Measurements from ENCODE around the gene ERC1. TPM values are rescaled to one million over a fixed set of nuclear protein-coding genes. Genes with fewer than 3 reads are reported as not detected.
"Not testable (repeated sequence)": the region's sequence is repeated elsewhere in the genome, so short reads cannot be mapped to it uniquely, and the experiment has no call there.

ERC1 gene
- total RNA-seq, 2 donors from 2014 or later = 18.9 to 72.9 TPM

- 92% methylated on average over 1 of the region's 1 CpG for WGBS
- Histone ChIP-seq H3K9me3 (no peaks in the 10 kb centered on the region), H3K27me3 (replicated peaks; ENCODE audit: insufficient read depth) (no peaks in the 10 kb centered on the region), H3K36me3 (no peaks in the 10 kb centered on the region), H3K27ac (no peak overlapping the region), H3K4me3 (no peak overlapping the region), H3K4me1 (replicated peaks) (no peaks in the 10 kb centered on the region)
- no peak for TF ChIP-seq POLR2AphosphoS5 (IDR thresholded peaks at IDR 0.05)
- TF ChIP-seq POLR2A (IDR thresholded peaks at IDR 0.05) = no peak
- TF ChIP-seq CTCF (IDR thresholded peaks at IDR 0.05) = no peak
- intact Hi-C loops (cut with DNase I) = no loop called here
- no peak for DNase-seq (ENCODE audit: low spot score)
Measured at GRCh38 chr12:997505-997904, 6.5 kb downstream of the ERC1 start.

- Histone ChIP-seq H3K9me3 (no peaks in the 10 kb centered on the region), H3K27me3 (replicated peaks; ENCODE audit: insufficient read depth) (no peaks in the 10 kb centered on the region), H3K4me1 (replicated peaks) (no peaks in the 10 kb centered on the region), H3K27ac (no peak overlapping the region), H3K36me3 (no peaks in the 10 kb centered on the region), H3K4me3 (no peak overlapping the region)
- 81% methylated on average over 6 of the region's 6 CpGs for WGBS
- no peak for DNase-seq (ENCODE audit: low spot score)
- TF ChIP-seq POLR2A (IDR thresholded peaks at IDR 0.05) (no peak), CTCF (IDR thresholded peaks at IDR 0.05) (no peak), POLR2AphosphoS5 (IDR thresholded peaks at IDR 0.05) (no peak)
- intact Hi-C loops (cut with DNase I) = no loop called here
Measured at GRCh38 chr12:998020-998874, 7.2 kb downstream of the ERC1 start.

GRCh38 chr12:999736-1000135, 8.7 kb downstream of the ERC1 start:
- H3K9me3 ChIP-seq; H3K27ac ChIP-seq; H3K27me3 ChIP-seq (replicated peaks; ENCODE audit: insufficient read depth); H3K4me3 ChIP-seq; intact Hi-C loops (cut with DNase I); H3K4me1 ChIP-seq (replicated peaks); DNase-seq (ENCODE audit: low spot score); H3K36me3 ChIP-seq: not testable (repeated sequence)
- WGBS = 93% methylated on average over 7 of the region's 7 CpGs

- intact Hi-C loops (cut with DNase I) = no loop called here
- Histone ChIP-seq H3K36me3 (no peaks in the 10 kb centered on the region), H3K4me3 (no peak overlapping the region), H3K9me3 (no peaks in the 10 kb centered on the region), H3K27me3 (replicated peaks; ENCODE audit: insufficient read depth) (no peaks in the 10 kb centered on the region), H3K27ac (no peak overlapping the region), H3K4me1 (replicated peaks) (no peaks in the 10 kb centered on the region)
- TF ChIP-seq POLR2A (IDR thresholded peaks at IDR 0.05) = no peak
- TF ChIP-seq POLR2AphosphoS5 (IDR thresholded peaks at IDR 0.05) = no peak
- no peak for TF ChIP-seq CTCF (IDR thresholded peaks at IDR 0.05)
- WGBS = 89% methylated on average over 3 of the region's 3 CpGs
- DNase-seq (ENCODE audit: low spot score) = no peak
Measured at GRCh38 chr12:1001507-1001906, 10.5 kb downstream of the ERC1 start.

GRCh38 chr12:1003600-1004271, 12.7 kb downstream of the ERC1 start:
- intact Hi-C loops (cut with DNase I) = no loop called here
- WGBS = 56% methylated on average over 3 of the region's 3 CpGs
- no peaks in the 10 kb centered on the region for H3K36me3 ChIP-seq
- no peaks in the 10 kb centered on the region for H3K4me1 ChIP-seq (replicated peaks)
- no peaks in the 10 kb centered on the region for H3K9me3 ChIP-seq
- no peak overlapping the region for H3K4me3 ChIP-seq
- H3K27me3 ChIP-seq (replicated peaks; ENCODE audit: insufficient read depth) = no peaks in the 10 kb centered on the region
- H3K27ac ChIP-seq = no peak overlapping the region
- TF ChIP-seq POLR2A (IDR thresholded peaks at IDR 0.05) (no peak), CTCF (IDR thresholded peaks at IDR 0.05) (no peak), POLR2AphosphoS5 (IDR thresholded peaks at IDR 0.05) (no peak)
- no peak for DNase-seq (ENCODE audit: low spot score)
